SK-N-MC (cell line): ENCODE measurements around the gene CFAP20DC.

Experiments
- FOXP2 ChIP-seq: optimal IDR thresholded peaks from 2 replicates; pipeline ENCODE3; 2011; ENCODE audit warnings: mild to moderate bottlenecking, moderate library complexity; ENCODE audit not compliant: insufficient read depth; ENCODE audit errors: extremely low read length, control extremely low read depth
- POLR2AphosphoS5 ChIP-seq: IDR thresholded peaks from 2 replicates; pipeline ENCODE4 v1.6.1; 2012; ENCODE audit warnings: mild to moderate bottlenecking, low read depth, low read length, borderline replicate concordance

GRCh38 chr3:58719684-58720083 is 330.1 kb downstream of the CFAP20DC start:
- TF ChIP-seq POLR2AphosphoS5 (no peak), FOXP2 (no peak)
